H1 (cell line): ENCODE data around the gene PTPRF. TPM values are rescaled to one million over a fixed set of nuclear protein-coding genes. Genes with fewer than 3 reads are reported as not detected.

ENCODE experiments used
- BRCA1 ChIP-seq: IDR thresholded peaks from 2 replicates; pipeline ENCODE4 v1.6.1; 2012; ENCODE audit warnings: low read depth, low read length, improper control_type of control experiment
- CBX5 ChIP-seq: fragments of 300-800, 300-1000 bp; sonication (generic); IDR thresholded peaks from 2 replicates; pipeline ENCODE4 v1.7.1; 2016; ENCODE audit warnings: antibody characterized with exemption, low read length, low read depth
- CBX8 ChIP-seq: fragments of 300-800, 300-1000 bp; sonication (generic); IDR thresholded peaks from 2 replicates; pipeline ENCODE4 v1.7.1; 2016; ENCODE audit warnings: low read depth, low read length, borderline replicate concordance
- CHD7 ChIP-seq: fragments of 300-600 bp; sonication (generic); IDR thresholded peaks from 2 replicates; pipeline ENCODE4 v1.7.1; 2012; ENCODE audit warnings: low read length, moderate library complexity, mild to moderate bottlenecking, inconsistent platforms; ENCODE audit not compliant: insufficient replicate concordance
- KDM1A ChIP-seq: fragments of 200-600, 300-600 bp; sonication (generic); IDR thresholded peaks from 2 replicates; pipeline ENCODE4 v1.7.1; 2016; ENCODE audit warnings: mild to moderate bottlenecking, low read length, borderline replicate concordance
- KDM5A ChIP-seq: fragments of 200-600 bp; IDR thresholded peaks from 2 replicates; pipeline ENCODE4 v1.7.1; 2012; ENCODE audit warnings: mild to moderate bottlenecking, low read length, inconsistent platforms, mixed read lengths
- RAD21 ChIP-seq, 2 experiments: IDR thresholded peaks in 1 of 2; conservative IDR thresholded peaks in 1 of 2; 2 replicates each; pipeline ENCODE4 v1.6.1; 2011; ENCODE audit warnings: low read depth in 2 of 2, low read length in 2 of 2, improper control_type of control experiment in 1 of 2, inconsistent platforms in 1 of 2, mild to moderate bottlenecking in 1 of 2, moderate library complexity in 1 of 2
- SAP30 ChIP-seq: fragments of 300-600 bp; sonication (generic); IDR thresholded peaks from 2 replicates; pipeline ENCODE4 v1.7.1; 2012; ENCODE audit warnings: low read length, moderate library complexity, mild to moderate bottlenecking, inconsistent platforms; ENCODE audit not compliant: insufficient read depth, insufficient replicate concordance
- SIRT6 ChIP-seq: IDR thresholded peaks from one replicate; pipeline ENCODE4 v1.7.1; 2012; ENCODE audit warnings: low read length, inconsistent platforms
- SP1 ChIP-seq: IDR thresholded peaks from 2 replicates; pipeline ENCODE4 v1.6.1; 2011; ENCODE audit warnings: low read depth, low read length
- SP2 ChIP-seq: IDR thresholded peaks from 2 replicates; pipeline ENCODE4 v1.6.1; 2012; ENCODE audit warnings: mild to moderate bottlenecking, low read length, inconsistent platforms
- SRF ChIP-seq: IDR thresholded peaks from 2 replicates; pipeline ENCODE4 v1.6.1; 2011; ENCODE audit warnings: mild to moderate bottlenecking, low read depth, low read length, moderate library complexity
- SUZ12 ChIP-seq: fragments of 200-600 bp; sonication (generic); IDR thresholded peaks from 2 replicates; pipeline ENCODE4 v1.6.1; 2012; ENCODE audit warnings: mild to moderate bottlenecking, inconsistent platforms, low read length, moderate library complexity, mixed read lengths
- polyA plus RNA-seq, 7 experiments: library from polyadenylated mRNA; depleted of rRNA in 3 of 7; stranded (reverse) in 5 of 7; unstranded in 2 of 7; fragments of >200 nt in 5 of 7; fragments of 200-250 nt in 2 of 7; gene quantifications; 1 replicate in 5 of 7; 2 replicates in 1 of 7; 4 replicates in 1 of 7; pipeline versions ENCODE4 v1.2.1 to v1.2.3, GENCODE V29; 2011 to 2013; ENCODE audit warnings: missing spikeins in 2 of 7, mixed read lengths in 2 of 7
- total RNA-seq: library from RNA; stranded (reverse); fragmentation: NEBNext Ultra II Directional; extraction: Animal tissue kit (Norgen Biotek cat#: 25700); gene quantifications from 2 replicates; pipeline ENCODE4 v1.2.1, GENCODE V29; 2021

Gene PTPRF
- total and polyA plus RNA-seq, 2 of the 8 experiments (the other 6 are each of a cell fraction or from before 2014, with no cell fraction given): 136 to 231 TPM

- TF ChIP-seq CHD7 (no peak), SUZ12 (no peak), BRCA1 (no peak), SP1 (no peak), SP2 (no peak), CBX8 (no peak), KDM1A (no peak), RAD21 (IDR thresholded peaks at IDR 0.05 in 1 of 2, conservative IDR thresholded peaks at IDR 0.05 in 1 of 2; ENCODE audit: low read depth in 2 of 2, low read length in 2 of 2) (no peak), SIRT6 (no peak), SAP30 (no peak), KDM5A (no peak), CBX5 (no peak), SRF (no peak)
Observed at GRCh38 chr1:43559714-43560113, 29.0 kb downstream of the PTPRF start (continued).
